HepG2 (cell line): ENCODE data around the gene CUL4A. TPM values are rescaled to one million over a fixed set of nuclear protein-coding genes. Genes with fewer than 3 reads are reported as not detected.

Experiments used
- ATF2 ChIP-seq: sonication (generic); formaldehyde crosslinking; IDR thresholded peaks from 2 replicates; pipeline ENCODE4 v1.4.0; 2020; ENCODE audit warnings: missing genetic modification reagents
- HOMEZ ChIP-seq: IDR thresholded peaks from 2 replicates; pipeline ENCODE4 v1.6.1; 2016; ENCODE audit warnings: low read depth
- POLR2A ChIP-seq, 2 experiments: IDR thresholded peaks; 2 replicates each; pipeline ENCODE4 v1.6.1; 2011; ENCODE audit warnings: low read depth in 2 of 2, low read length in 2 of 2, mild to moderate bottlenecking in 1 of 2, moderate library complexity in 1 of 2; ENCODE audit not compliant: insufficient read depth in 1 of 2
- TBP ChIP-seq: sonication (generic); formaldehyde crosslinking; IDR thresholded peaks from 2 replicates; pipeline ENCODE4 v1.5.0; 2020; ENCODE audit warnings: missing genetic modification reagents
- ZBTB40 ChIP-seq, 2 experiments: fragments of 450-650 bp in 1 of 2; sonication (generic) in 1 of 2; formaldehyde crosslinking in 1 of 2; IDR thresholded peaks; 2 replicates each; pipeline versions ENCODE4 v1.6.1 to v1.8.0; 2016 to 2022; ENCODE audit warnings: antibody characterized with exemption in 1 of 2, mild to moderate bottlenecking in 1 of 2, missing genetic modification reagents in 1 of 2
- ZNF142 ChIP-seq: sonication (generic); formaldehyde crosslinking; IDR thresholded peaks from 2 replicates; pipeline ENCODE4 v1.4.0; 2020; ENCODE audit warnings: missing genetic modification reagents
- ZNF20 ChIP-seq: sonication (generic); formaldehyde crosslinking; IDR thresholded peaks from 2 replicates; pipeline ENCODE4 v1.4.0; 2020; ENCODE audit warnings: mild to moderate bottlenecking, moderate library complexity, missing genetic modification reagents
- ZNF205 ChIP-seq: IDR thresholded peaks from 2 replicates; pipeline ENCODE4 v1.6.1; 2018; ENCODE audit warnings: missing biosample characterization, missing genetic modification reagents
- ZNF430 ChIP-seq: sonication (generic); formaldehyde crosslinking; IDR thresholded peaks from 2 replicates; pipeline ENCODE4 v1.9.0; 2021; ENCODE audit warnings: mild to moderate bottlenecking, missing genetic modification reagents
- ZNF83 ChIP-seq: sonication (generic); formaldehyde crosslinking; IDR thresholded peaks from 2 replicates; pipeline ENCODE4 v1.4.0; 2020; ENCODE audit warnings: missing genetic modification reagents, mild to moderate bottlenecking, borderline replicate concordance
- polyA plus RNA-seq, 8 experiments: library from polyadenylated mRNA; depleted of rRNA in 3 of 8; stranded (reverse) in 7 of 8; unstranded in 1 of 8; fragments of >200 nt; fragmentation: Illumina TruSeq in 4 of 8; extraction: Trizol in 4 of 8; gene quantifications; 2 replicates each; pipeline versions ENCODE4 v1.2.1 to v1.2.3, GENCODE V29; 2011 to 2016; ENCODE audit warnings: low read depth in 4 of 8, missing spikeins in 1 of 8, mixed read lengths in 1 of 8; ENCODE audit not compliant: insufficient read depth in 1 of 8
- total RNA-seq, 5 experiments: library from RNA; depleted of rRNA; stranded (reverse); fragments of >200 nt; fragmentation: Illumina TruSeq; extraction: Trizol; gene quantifications; 2 replicates each; pipeline ENCODE4 v1.2.3, GENCODE V29; 2016; ENCODE audit warnings: low read depth in 1 of 5

The CUL4A gene
- total and polyA plus RNA-seq, 2 of the 13 experiments (the other 11 are each of a cell fraction or from before 2014, with no cell fraction given): 51.2 to 75.3 TPM

- TF ChIP-seq ZBTB40 (IDR thresholded peaks at IDR 0.05): no peak
- TF ChIP-seq ZBTB40 (CRISPR knock-in tag; IDR thresholded peaks at IDR 0.05): peak; percentile 40; the same call in 1 of the 2 replicates
- TF ChIP-seq ZNF205: no peak
- 0 out of 2 replicates have a peak, but pooled peaks have one; percentile 47 for TF ChIP-seq ATF2 (CRISPR knock-in tag)
- no peak for TF ChIP-seq ZNF83 (CRISPR knock-in tag)
- TF ChIP-seq ZNF142: no peak
- no peak for TF ChIP-seq TBP (CRISPR knock-in tag)
- TF ChIP-seq ZNF430: peak; percentile 47; the same call in 1 of the 2 replicates
- no peak for TF ChIP-seq ZNF20
- no peak for TF ChIP-seq HOMEZ (CRISPR knock-in tag)
- TF ChIP-seq POLR2A (IDR thresholded peaks at IDR 0.05; ENCODE audit: insufficient read depth in 1 of 2, low read depth in 2 of 2, low read length in 2 of 2): no peak
These were observed 10.8 kb downstream of the CUL4A start (continued) for GRCh38 chr13:113220141-113220598.
